GM12864 (cell line): ENCODE data around the gene SNED1.

Source experiments
- DNase-seq: peaks from one replicate; pipeline ENCODE4 v3.0.0-alpha.2; 2011; ENCODE audit warnings: low read depth
- H3K4me3 ChIP-seq: 2 replicates; pipeline ENCODE4 v1.5.1; 2011; ENCODE audit warnings: mild to moderate bottlenecking, low read depth, low read length, control low read depth
- CTCF ChIP-seq: IDR thresholded peaks from 2 replicates; pipeline ENCODE4 v1.5.1; 2011; ENCODE audit warnings: low read depth, mild to moderate bottlenecking, moderate library complexity, low read length, control low read depth, inconsistent platforms; ENCODE audit errors: missing control alignments

SNED1 gene

GRCh38 chr2:241015439-241015838 is 17.0 kb downstream of the SNED1 start:
- TF ChIP-seq CTCF: no peak
- no peak for DNase-seq
- H3K4me3 ChIP-seq: no peak overlapping the region

- DNase-seq: no peak
- no peak overlapping the region for H3K4me3 ChIP-seq
- TF ChIP-seq CTCF: no peak
These were observed 19.0 kb downstream of the SNED1 start for GRCh38 chr2:241017228-241017940.

GRCh38 chr2:241018051-241018891 is 19.9 kb downstream of the SNED1 start:
- no peak for DNase-seq
- TF ChIP-seq CTCF: no peak
- H3K4me3 ChIP-seq: no peak overlapping the region

GRCh38 chr2:241019441-241020139 is 21.2 kb downstream of the SNED1 start:
- no peak for DNase-seq
- H3K4me3 ChIP-seq: no peak overlapping the region
- no peak for TF ChIP-seq CTCF

- no peak for TF ChIP-seq CTCF
- no peak for DNase-seq
These were observed 21.8 kb downstream of the SNED1 start for GRCh38 chr2:241020201-241020600.

GRCh38 chr2:241020629-241021190 is 22.3 kb downstream of the SNED1 start:
- H3K4me3 ChIP-seq: no peak overlapping the region
- TF ChIP-seq CTCF: no peak
- no peak for DNase-seq

More at GRCh38 chr2:241020201-241020600, 21.8 kb downstream of the SNED1 start:
- no peak overlapping the region for H3K4me3 ChIP-seq
